SH-SY5Y (cell line): ENCODE data around the gene AFF3.

Source experiments
- GATA2 ChIP-seq: IDR thresholded peaks from 2 replicates; pipeline ENCODE4 v1.6.1; 2011; ENCODE audit warnings: mild to moderate bottlenecking, low read depth, low read length
- GATA3 ChIP-seq: IDR thresholded peaks from 2 replicates; pipeline ENCODE4 v1.6.1; 2011; ENCODE audit warnings: low read depth, mild to moderate bottlenecking, low read length, moderate library complexity

- TF ChIP-seq GATA2 (peak; percentile 77), GATA3 (no peak)
These were observed 485.4 kb downstream of the AFF3 start for GRCh38 chr2:99656994-99657393.
